Hippocampal formation (tissue), 2 donors: Measurements from ENCODE around the gene ZNF432.
"Not testable (repeated sequence)": the region's sequence is repeated elsewhere in the genome, so short reads cannot be mapped to it uniquely, and the experiment has no call there.

Source experiments
- DNase-seq, 2 donors: peaks; one replicate each; lab custom pipeline; 2025; lab: John Stamatoyannopoulos, UW

Gene ZNF432

GRCh38 chr19:52048555-52049501 lies at the start of gene ZNF432:
Gene ZNF432, minus strand, starts transcription at chr19:52048838. Its CDS starts 1,970 bp downstream, at chr19:52046868.
- DNase-seq: peak; percentile 91 to 94

GRCh38 chr19:52096416-52096815 lies 47.8 kb upstream of the ZNF432 start:
- DNase-seq: not testable (repeated sequence)

- peak; percentile 90 to 91 for DNase-seq
These were observed 46.8 kb upstream of the ZNF432 start, which contains the start of gene ZNF841 for GRCh38 chr19:52095172-52096014. Gene ZNF841, minus strand, starts transcription at chr19:52095765. Its CDS starts 10,964 bp downstream, at chr19:52084801.

DNA sequence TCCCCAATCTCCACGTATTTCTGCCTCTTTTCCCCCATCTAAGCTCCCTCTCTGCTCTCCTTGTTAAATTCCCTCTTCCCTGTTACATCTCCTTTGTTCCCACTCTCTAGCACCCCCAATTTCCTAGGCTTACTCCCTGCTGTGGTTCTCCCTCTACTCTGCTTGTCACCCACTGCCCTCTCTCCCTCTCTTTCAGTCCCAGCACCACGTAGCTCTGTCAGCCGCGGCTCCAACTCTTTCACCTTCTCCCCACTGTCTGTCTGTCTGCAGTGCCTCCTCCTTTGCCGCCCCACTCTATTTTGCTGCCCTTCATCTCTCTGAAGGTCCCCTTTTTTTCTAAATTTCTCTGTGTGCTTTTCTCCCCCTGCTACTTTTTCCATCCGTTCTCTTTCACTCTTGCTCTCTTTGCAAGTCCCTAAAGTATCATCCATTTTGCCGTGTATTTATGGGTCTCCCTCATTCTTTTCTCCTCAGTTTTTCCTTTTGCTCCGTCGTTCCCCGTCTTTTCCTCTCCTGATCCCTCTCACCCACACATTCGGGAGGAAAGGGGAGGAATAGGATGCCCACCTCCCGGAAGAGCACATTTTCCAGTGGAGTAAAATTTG lies 46.0 kb upstream of the ZNF432 start:
- DNase-seq: no peak

DNA sequence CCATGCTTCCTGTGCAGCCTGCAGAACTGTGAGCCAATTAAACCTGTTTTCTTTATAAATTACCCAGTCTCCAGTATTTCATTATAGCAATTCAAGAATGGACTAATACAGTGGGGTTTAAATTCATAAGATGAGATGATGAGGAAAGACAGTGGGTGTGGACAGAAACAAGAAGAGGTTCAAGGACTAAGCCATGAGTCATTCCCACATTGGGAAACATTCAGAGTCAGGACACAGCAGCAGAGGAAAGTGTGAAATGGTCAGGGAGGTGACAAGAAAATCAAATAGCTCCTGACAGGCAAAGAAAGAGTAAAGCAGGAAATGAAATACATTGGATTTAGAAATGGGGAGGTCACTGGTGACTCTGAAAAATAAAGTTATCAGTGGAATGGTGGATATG lies 37.8 kb upstream of the ZNF432 start:
- no peak for DNase-seq

DNA sequence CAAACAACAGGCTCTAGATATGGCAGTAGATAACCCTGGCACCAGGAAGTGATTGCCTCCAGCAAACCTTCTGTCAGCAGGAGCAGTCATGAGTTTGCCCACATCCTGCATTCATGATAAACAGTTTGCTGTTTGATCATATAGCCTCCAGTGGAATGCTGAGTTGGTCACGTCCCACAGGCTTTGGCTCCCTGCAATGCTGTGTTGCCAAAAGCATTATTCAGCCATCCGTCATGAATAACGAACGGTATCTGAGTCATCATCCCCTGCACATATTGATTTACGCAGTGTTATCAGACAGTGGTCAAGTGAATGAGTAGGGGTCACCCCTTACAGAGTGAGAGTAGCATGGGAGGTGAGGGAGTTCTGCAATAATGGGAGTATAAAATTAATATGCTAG lies 21.9 kb upstream of the ZNF432 start:
- DNase-seq: no peak

DNA sequence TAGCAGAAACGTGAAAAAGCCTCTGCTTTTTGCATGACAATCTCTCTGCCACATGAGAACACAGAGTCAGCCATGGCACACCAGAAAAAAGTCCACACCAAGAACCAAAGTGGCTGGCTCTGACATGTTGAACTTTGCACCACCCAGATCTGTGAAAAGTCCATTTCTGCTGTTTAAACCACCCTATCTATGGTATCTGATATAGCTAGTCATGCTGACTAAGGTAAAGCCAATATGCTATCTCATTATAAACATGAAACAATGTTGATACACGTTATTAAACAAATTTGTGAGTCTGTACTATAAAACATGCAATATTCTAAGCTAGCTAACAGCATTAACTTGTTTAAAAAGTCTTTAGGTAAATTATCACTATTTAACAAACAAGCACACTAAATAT lies 21.0 kb upstream of the ZNF432 start:
- DNase-seq: no peak

DNA sequence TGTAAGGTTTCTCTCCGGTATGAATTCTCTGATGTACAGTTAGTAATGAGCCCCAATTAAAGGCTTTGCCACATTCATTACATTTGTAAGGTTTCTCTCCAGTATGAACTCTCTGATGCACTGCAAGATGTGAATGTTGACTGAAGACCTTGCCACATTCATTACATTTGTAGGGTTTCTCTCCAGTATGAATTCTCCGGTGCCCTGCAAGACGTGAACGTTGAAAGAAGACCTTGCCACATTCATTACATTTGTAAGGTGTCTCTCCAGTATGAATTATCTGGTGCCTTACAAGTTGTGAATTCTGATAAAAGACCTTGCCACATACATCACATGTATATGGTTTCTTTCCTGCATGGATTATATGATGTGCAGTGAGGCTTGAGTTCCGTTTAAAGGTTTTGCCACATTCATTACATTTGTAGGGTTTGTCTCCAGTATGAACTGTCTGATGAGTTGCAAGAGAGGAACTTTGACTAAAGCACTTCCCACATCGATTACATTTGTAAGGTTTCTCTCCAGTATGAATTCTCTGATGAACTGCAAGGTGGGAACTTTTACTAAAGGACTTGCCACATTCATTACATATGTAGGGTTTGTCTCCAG lies 17.7 kb upstream of the ZNF432 start:
- no peak for DNase-seq

DNA sequence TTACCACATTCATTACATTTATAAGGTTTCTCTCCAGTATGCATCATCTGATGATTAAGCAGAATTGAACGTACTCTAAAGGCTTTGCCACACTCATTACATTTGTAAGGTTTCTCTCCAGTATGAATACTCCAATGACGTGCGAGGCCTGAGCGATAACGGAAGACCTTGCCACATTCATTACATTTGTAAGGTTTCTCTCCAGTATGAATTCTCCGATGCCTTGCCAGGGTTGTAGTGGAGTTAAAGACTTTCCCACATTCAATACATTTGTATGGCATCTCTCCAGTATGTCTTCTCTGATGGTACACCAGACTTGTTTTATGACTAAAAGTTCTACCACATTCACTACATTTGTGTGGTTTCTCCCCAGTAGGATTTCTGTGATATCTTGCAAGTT lies 16.8 kb upstream of the ZNF432 start:
- no peak for DNase-seq

- DNase-seq: not testable (repeated sequence)
These were observed 7.8 kb upstream of the ZNF432 start for GRCh38 chr19:52056480-52056879.

DNA sequence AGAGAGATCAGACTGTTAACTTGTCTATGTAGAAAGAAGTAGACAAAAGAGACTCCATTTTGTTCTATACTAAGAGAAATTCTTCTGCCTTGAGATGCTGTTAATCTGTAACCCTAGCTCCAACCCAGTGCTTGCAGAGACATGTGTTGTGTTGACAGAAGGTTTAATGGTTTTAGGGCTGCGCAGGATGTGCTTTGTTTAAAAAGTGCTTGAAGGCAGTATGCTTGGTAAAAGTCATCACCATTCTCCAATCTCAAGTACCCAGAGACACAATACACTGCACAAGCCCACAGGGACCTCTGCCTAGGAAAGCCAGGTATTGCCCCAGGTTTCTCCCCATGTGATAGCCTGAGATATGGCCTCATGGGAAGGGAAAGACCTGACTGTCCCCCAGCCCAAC lies 3.1 kb upstream of the ZNF432 start:
- DNase-seq: not testable (repeated sequence)

GRCh38 chr19:52039169-52039568 lies 9.5 kb downstream of the ZNF432 start:
- no peak for DNase-seq

GRCh38 chr19:52034051-52034728 lies 14.4 kb downstream of the ZNF432 start:
- no peak for DNase-seq

- no peak for DNase-seq
These were observed 19.9 kb downstream of the ZNF432 start for GRCh38 chr19:52028780-52029123.

GRCh38 chr19:52028027-52028779 lies 20.4 kb downstream of the ZNF432 start, which contains the start of gene ZNF614:
Gene ZNF614, minus strand, starts transcription at chr19:52028379. Its CDS starts 2,634 bp downstream, at chr19:52025745.
- DNase-seq: peak; percentile 86 to 89

- not testable (repeated sequence) for DNase-seq
These were observed 22.2 kb downstream of the ZNF432 start for GRCh38 chr19:52026255-52026990.

- DNase-seq: not testable (repeated sequence)
These were observed 24.2 kb downstream of the ZNF432 start for GRCh38 chr19:52024478-52024877.

DNA sequence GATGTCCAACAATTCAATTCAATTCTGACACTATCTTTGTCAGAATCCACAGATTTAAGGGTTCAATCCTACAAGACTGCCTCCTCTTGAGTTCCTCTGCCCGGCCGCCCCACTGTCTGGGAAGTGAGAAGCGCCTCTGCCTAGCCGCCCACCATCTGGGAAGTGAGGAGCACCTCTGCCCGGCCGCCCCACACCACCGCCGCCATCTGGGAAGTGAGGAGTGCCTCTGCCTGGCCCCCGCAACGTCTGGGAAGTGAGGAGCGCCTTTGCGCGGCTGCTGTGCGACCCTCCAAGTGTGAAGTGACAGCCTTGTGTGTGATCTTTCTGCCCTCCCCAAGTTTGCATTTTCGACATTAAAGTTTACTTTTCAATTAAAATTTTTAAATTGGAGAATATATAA lies 26.4 kb downstream of the ZNF432 start:
- no peak for DNase-seq

GRCh38 chr19:52020506-52020905 lies 28.1 kb downstream of the ZNF432 start:
- no peak for DNase-seq

GRCh38 chr19:52010674-52011073 lies 38.0 kb downstream of the ZNF432 start:
- no peak for DNase-seq
